C4-2B (cell line): ENCODE data around the gene KLRC1.
"Not testable (repeated sequence)": the region's sequence is repeated elsewhere in the genome, so short reads cannot be mapped to it uniquely, and the experiment has no call there.

Experiments used
- ZFX ChIP-seq: fragments of 450-650 bp; IDR thresholded peaks from 2 replicates; pipeline ENCODE4 v1.6.1; 2017
- TF ChIP-seq, protein P1 (sequence below): fragments of 450-650 bp; conservative IDR thresholded peaks from 2 replicates; pipeline ENCODE4 v1.5.1; 2017; ENCODE audit warnings: mild to moderate bottlenecking

DNA sequence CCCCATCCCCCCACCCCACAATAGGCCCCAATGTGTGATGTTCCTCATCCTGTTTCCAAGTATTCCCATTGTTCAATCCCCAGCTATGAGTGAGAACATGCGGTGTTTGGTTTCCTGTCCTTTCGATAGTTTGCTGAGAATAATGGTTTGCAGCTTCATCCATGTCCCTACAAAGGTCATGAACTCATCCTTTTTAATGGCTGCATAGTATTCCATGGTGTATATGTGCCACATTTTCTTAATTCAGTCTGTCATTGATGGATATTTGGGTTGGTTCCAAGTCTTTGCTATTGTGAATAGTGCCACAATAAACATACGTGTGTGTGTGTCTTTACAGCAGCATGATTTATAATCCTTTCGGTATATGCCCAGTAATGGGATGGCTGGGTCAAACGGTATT is 19.6 kb upstream of the KLRC1 start:
- TF ChIP-seq, protein P1, sequence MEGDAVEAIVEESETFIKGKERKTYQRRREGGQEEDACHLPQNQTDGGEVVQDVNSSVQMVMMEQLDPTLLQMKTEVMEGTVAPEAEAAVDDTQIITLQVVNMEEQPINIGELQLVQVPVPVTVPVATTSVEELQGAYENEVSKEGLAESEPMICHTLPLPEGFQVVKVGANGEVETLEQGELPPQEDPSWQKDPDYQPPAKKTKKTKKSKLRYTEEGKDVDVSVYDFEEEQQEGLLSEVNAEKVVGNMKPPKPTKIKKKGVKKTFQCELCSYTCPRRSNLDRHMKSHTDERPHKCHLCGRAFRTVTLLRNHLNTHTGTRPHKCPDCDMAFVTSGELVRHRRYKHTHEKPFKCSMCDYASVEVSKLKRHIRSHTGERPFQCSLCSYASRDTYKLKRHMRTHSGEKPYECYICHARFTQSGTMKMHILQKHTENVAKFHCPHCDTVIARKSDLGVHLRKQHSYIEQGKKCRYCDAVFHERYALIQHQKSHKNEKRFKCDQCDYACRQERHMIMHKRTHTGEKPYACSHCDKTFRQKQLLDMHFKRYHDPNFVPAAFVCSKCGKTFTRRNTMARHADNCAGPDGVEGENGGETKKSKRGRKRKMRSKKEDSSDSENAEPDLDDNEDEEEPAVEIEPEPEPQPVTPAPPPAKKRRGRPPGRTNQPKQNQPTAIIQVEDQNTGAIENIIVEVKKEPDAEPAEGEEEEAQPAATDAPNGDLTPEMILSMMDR: not testable (repeated sequence)
- not testable (repeated sequence) for TF ChIP-seq ZFX
